A673 (cell line): ENCODE results near the gene DAB2IP. TPM values are rescaled to one million over a fixed set of nuclear protein-coding genes. Genes with fewer than 3 reads are reported as not detected.

Experiments used
- BruUV-seq: library from RNA; stranded (reverse); fragments of 400-500 nt; replicated peaks from 2 replicates; lab custom pipeline; 2021; lab: Mats Ljungman, UMichigan
- CTCF ChIA-PET: fragments of 300-600 bp; sonication (Branson Sonifier 250); formaldehyde crosslinking; loops from one replicate; lab custom pipeline; 2022; ENCODE audit warnings: antibody characterized with exemption; lab: Charles Lee
- POLR2A ChIA-PET: fragments of 300-600 bp; sonication (Branson Sonifier 250); formaldehyde crosslinking; loops from one replicate; lab custom pipeline; 2022; ENCODE audit warnings: antibody characterized with exemption; ENCODE audit not compliant: low non-redundant PET; lab: Charles Lee
- DNase-seq: peaks from one replicate; pipeline ENCODE4 v3.0.0-alpha.2; 2015; ENCODE audit warnings: low spot score
- H3K27ac ChIP-seq: fragments of 200-600 bp; sonication (generic); 2 replicates; pipeline ENCODE4 v1.5.1; 2016; ENCODE audit warnings: mixed run types, low read depth, mild to moderate bottlenecking, mixed read lengths, antibody characterized with exemption, low read length; ENCODE audit not compliant: poor library complexity, severe bottlenecking
- H3K27me3 ChIP-seq: fragments of 200-600 bp; sonication (generic); replicated peaks from 2 replicates; pipeline ENCODE4 v1.6.1; 2017; ENCODE audit warnings: mixed run types, low read depth, mild to moderate bottlenecking, mixed read lengths, antibody characterized with exemption, low read length; ENCODE audit not compliant: insufficient read depth, poor library complexity
- H3K36me3 ChIP-seq: fragments of 200-600 bp; sonication (generic); 2 replicates; pipeline ENCODE4 v1.6.1; 2016; ENCODE audit warnings: mixed run types, mild to moderate bottlenecking, mixed read lengths, antibody characterized with exemption, low read length; ENCODE audit not compliant: insufficient read depth, poor library complexity, severe bottlenecking
- H3K4me1 ChIP-seq: fragments of 200-600 bp; sonication (generic); 2 replicates; pipeline ENCODE4 v1.6.1; 2017; ENCODE audit warnings: mixed run types, mild to moderate bottlenecking, mixed read lengths, antibody characterized with exemption, low read length; ENCODE audit not compliant: insufficient read depth, poor library complexity, severe bottlenecking
- H3K4me3 ChIP-seq: fragments of 200-600 bp; sonication (generic); 2 replicates; pipeline ENCODE4 v1.5.1; 2016; ENCODE audit warnings: low read depth, mixed run types, mild to moderate bottlenecking, mixed read lengths, low read length; ENCODE audit not compliant: poor library complexity, severe bottlenecking
- H3K9me3 ChIP-seq: fragments of 200-600 bp; sonication (generic); 2 replicates; pipeline ENCODE4 v1.6.1; 2016; ENCODE audit warnings: mixed run types, low read depth, mild to moderate bottlenecking, mixed read lengths, antibody characterized with exemption, low read length; ENCODE audit not compliant: poor library complexity, severe bottlenecking
- CTCF ChIP-seq: fragments of 300-800, 200-600 bp; sonication (generic); conservative IDR thresholded peaks from 2 replicates; pipeline ENCODE4 v1.5.1; 2017; ENCODE audit warnings: low read depth, mild to moderate bottlenecking, antibody characterized with exemption, low read length, moderate library complexity, mixed read lengths
- EZH2 ChIP-seq: fragments of 200-600 bp; sonication (generic); IDR thresholded peaks from 2 replicates; pipeline ENCODE4 v1.6.1; 2017; ENCODE audit warnings: borderline replicate concordance, low read depth, mild to moderate bottlenecking, mixed read lengths, antibody characterized with exemption, low read length; ENCODE audit not compliant: poor library complexity, severe bottlenecking
- intact Hi-C: fragments of 100-400 bp; cut with micrococcal nuclease; formaldehyde crosslinking; loops from one replicate; pipeline ENCODE4 v1.10.0; 2022; ENCODE audit not compliant: unreplicated experiment
- total RNA-seq: library from RNA; stranded (reverse); gene quantifications from 2 replicates; pipeline ENCODE4 v1.2.3, GENCODE V29; 2021

DAB2IP gene
- total RNA-seq, 1 experiment from 2014 or later = 34.5 TPM

- Histone ChIP-seq H3K4me3 (no peak overlapping the region), H3K27ac (no peak overlapping the region), H3K4me1 (peaks cover 11% of the 10 kb centered on the region), H3K9me3 (no peaks in the 10 kb centered on the region), H3K27me3 (no peaks in the 10 kb centered on the region), H3K36me3 (no peaks in the 10 kb centered on the region)
- ChIA-PET POLR2A (no interaction called here), CTCF (no interaction called here)
- no TSS peak for BruUV-seq
- DNase-seq = no peak
- TF ChIP-seq CTCF (no peak), EZH2 (no peak)
- intact Hi-C loops = no loop called here
Measured at GRCh38 chr9:121660876-121661275, 9.4 kb downstream of the DAB2IP start.

GRCh38 chr9:121661328-121661727 lies 9.9 kb downstream of the DAB2IP start:
- CTCF ChIA-PET = no interaction called here
- Histone ChIP-seq H3K4me1 (peaks cover 11% of the 10 kb centered on the region), H3K27ac (no peak overlapping the region), H3K4me3 (no peak overlapping the region), H3K36me3 (no peaks in the 10 kb centered on the region), H3K27me3 (no peaks in the 10 kb centered on the region), H3K9me3 (no peaks in the 10 kb centered on the region)
- POLR2A ChIA-PET = no interaction called here
- TF ChIP-seq CTCF (no peak), EZH2 (no peak)
- DNase-seq = no peak
- no TSS peak for BruUV-seq
- intact Hi-C loops = no loop called here

GRCh38 chr9:121662359-121662758 lies 10.9 kb downstream of the DAB2IP start:
- Histone ChIP-seq H3K27me3 (no peaks in the 10 kb centered on the region), H3K9me3 (no peaks in the 10 kb centered on the region), H3K4me1 (peaks cover 11% of the 10 kb centered on the region), H3K4me3 (no peak overlapping the region), H3K36me3 (no peaks in the 10 kb centered on the region), H3K27ac (peak overlapping the region; percentile 33)
- POLR2A ChIA-PET = no interaction called here
- DNase-seq = peak; percentile 33
- TF ChIP-seq CTCF (no peak), EZH2 (no peak)
- BruUV-seq = no TSS peak
- CTCF ChIA-PET = no interaction called here
- intact Hi-C loops = no loop called here
